WTC11 (cell line): ENCODE results near the gene ZNF41. TPM values are rescaled to one million over a fixed set of nuclear protein-coding genes. Genes with fewer than 3 reads are reported as not detected.

ENCODE experiments used
- ATAC-seq: fragments of 200-7000 bp; cut with Tn5 transposase; 2 replicates; pipeline ENCODE4 v1.10.0; 2021; ENCODE audit warnings: mild to moderate bottlenecking, moderate library complexity
- CTCF ChIA-PET: fragments of 300-600 bp; sonication (Branson Sonifier 250); formaldehyde crosslinking; loops from one replicate; lab custom pipeline; 2021; ENCODE audit warnings: antibody characterized with exemption; lab: Charles Lee
- POLR2A ChIA-PET: fragments of 350-600 bp; sonication (Branson Sonifier 250); formaldehyde crosslinking; loops from one replicate; lab custom pipeline; 2021; ENCODE audit warnings: antibody characterized with exemption; lab: Charles Lee
- DNase-seq: peaks from one replicate; pipeline ENCODE4 v3.0.0; 2021; ENCODE audit warnings: low spot score
- H3K27ac Mint-ChIP-seq: 2 replicates; pipeline ENCODE4 v1.8.0; 2021; ENCODE audit warnings: mixed read lengths
- H3K27me3 Mint-ChIP-seq: 2 replicates; pipeline ENCODE4 v1.8.0; 2021; ENCODE audit warnings: low read depth, mild to moderate bottlenecking, moderate library complexity, mixed read lengths
- H3K36me3 Mint-ChIP-seq: 2 replicates; pipeline ENCODE4 v1.8.0; 2021; ENCODE audit warnings: mixed read lengths
- H3K4me1 Mint-ChIP-seq: 2 replicates; pipeline ENCODE4 v1.8.0; 2022; ENCODE audit warnings: mixed read lengths
- H3K4me3 Mint-ChIP-seq: 2 replicates; pipeline ENCODE4 v1.8.0; 2021; ENCODE audit warnings: mild to moderate bottlenecking, moderate library complexity, mixed read lengths
- H3K9me3 Mint-ChIP-seq: 2 replicates; pipeline ENCODE4 v1.8.0; 2021; ENCODE audit warnings: mixed read lengths
- ATF6 ChIP-seq: sonication (generic); formaldehyde crosslinking; IDR thresholded peaks from 2 replicates; pipeline ENCODE4 v1.8.1; 2023; ENCODE audit warnings: mild to moderate bottlenecking, missing genetic modification reagents
- E2F5 ChIP-seq: sonication (generic); formaldehyde crosslinking; IDR thresholded peaks from 2 replicates; pipeline ENCODE4 v1.8.1; 2022; ENCODE audit warnings: mild to moderate bottlenecking, moderate library complexity, missing genetic modification reagents
- FOXP1 ChIP-seq: sonication (generic); formaldehyde crosslinking; IDR thresholded peaks from 2 replicates; pipeline ENCODE4 v1.8.0; 2022; ENCODE audit warnings: missing genetic modification reagents, mild to moderate bottlenecking, moderate library complexity, borderline replicate concordance
- FOXP4 ChIP-seq: sonication (generic); formaldehyde crosslinking; IDR thresholded peaks from 2 replicates; pipeline ENCODE4 v1.8.0; 2022; ENCODE audit warnings: mild to moderate bottlenecking, missing genetic modification reagents
- MYBL2 ChIP-seq: sonication (generic); formaldehyde crosslinking; IDR thresholded peaks from 2 replicates; pipeline ENCODE4 v1.8.1; 2023; ENCODE audit warnings: mild to moderate bottlenecking, moderate library complexity, missing genetic modification reagents
- PRDM15 ChIP-seq: sonication (generic); formaldehyde crosslinking; IDR thresholded peaks from 2 replicates; pipeline ENCODE4 v1.8.0; 2022; ENCODE audit warnings: missing genetic modification reagents
- SMAD3 ChIP-seq: sonication (generic); formaldehyde crosslinking; IDR thresholded peaks from 2 replicates; pipeline ENCODE4 v1.8.0; 2022; ENCODE audit warnings: missing genetic modification reagents, mild to moderate bottlenecking, borderline replicate concordance
- SOX15 ChIP-seq: fragments of 250-450 bp; sonication (Bioruptor Pico); IDR thresholded peaks from 2 replicates; pipeline ENCODE4 v1.9.0; 2021; ENCODE audit warnings: mild to moderate bottlenecking
- TCF7 ChIP-seq: sonication (generic); formaldehyde crosslinking; IDR thresholded peaks from 2 replicates; pipeline ENCODE4 v1.8.0; 2022; ENCODE audit warnings: mild to moderate bottlenecking, low read depth, missing genetic modification reagents, moderate library complexity
- total RNA-seq: library from RNA; stranded (reverse); gene quantifications from 3 replicates; pipeline ENCODE4 v1.2.3, GENCODE V29; 2021
- TF ChIP-seq, protein P1 (sequence below): sonication (generic); formaldehyde crosslinking; IDR thresholded peaks from 2 replicates; pipeline ENCODE4 v1.8.0; 2023; ENCODE audit warnings: missing genetic modification reagents
- TF ChIP-seq, protein P2 (sequence below): sonication (generic); formaldehyde crosslinking; IDR thresholded peaks from 2 replicates; pipeline ENCODE4 v1.8.1; 2023; ENCODE audit warnings: mild to moderate bottlenecking, missing genetic modification reagents
- TF ChIP-seq, protein P3 (sequence below): fragments of 250-450 bp; sonication (Bioruptor Pico); IDR thresholded peaks from 2 replicates; pipeline ENCODE4 v1.9.0; 2021; ENCODE audit warnings: mild to moderate bottlenecking, borderline replicate concordance
- TF ChIP-seq, protein P4 (sequence below): sonication (generic); formaldehyde crosslinking; IDR thresholded peaks from 2 replicates; pipeline ENCODE4 v1.8.1; 2023; ENCODE audit warnings: mild to moderate bottlenecking, moderate library complexity, missing genetic modification reagents

Gene ZNF41
- total RNA-seq, 1 experiment from 2014 or later: 4.9 TPM

DNA sequence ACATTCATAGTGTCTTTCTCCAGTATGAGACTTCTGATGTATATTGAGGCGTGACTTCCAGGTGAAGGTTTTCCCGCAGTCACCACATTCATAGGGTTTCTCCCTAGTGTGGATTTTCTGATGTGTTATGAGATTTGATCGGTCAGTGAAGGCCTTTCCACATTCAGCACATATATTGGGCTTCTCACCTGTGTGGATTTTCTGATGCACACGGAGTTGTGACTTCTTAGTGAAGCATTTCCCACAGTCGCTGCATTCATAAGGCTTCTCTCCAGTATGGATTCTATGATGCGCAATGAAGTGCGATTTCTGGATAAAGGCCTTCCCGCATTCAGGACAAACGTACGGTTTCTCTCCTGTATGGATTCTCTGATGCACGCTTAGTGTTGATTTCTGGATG is 35.4 kb downstream of the ZNF41 start:
- H3K27ac Mint-ChIP-seq: no peak overlapping the region
- peaks cover 58% of the 10 kb centered on the region for H3K36me3 Mint-ChIP-seq
- H3K9me3 Mint-ChIP-seq: peaks cover 33% of the 10 kb centered on the region
- no peak for TF ChIP-seq SMAD3 (CRISPR knock-in tag)
- TF ChIP-seq, protein P1, sequence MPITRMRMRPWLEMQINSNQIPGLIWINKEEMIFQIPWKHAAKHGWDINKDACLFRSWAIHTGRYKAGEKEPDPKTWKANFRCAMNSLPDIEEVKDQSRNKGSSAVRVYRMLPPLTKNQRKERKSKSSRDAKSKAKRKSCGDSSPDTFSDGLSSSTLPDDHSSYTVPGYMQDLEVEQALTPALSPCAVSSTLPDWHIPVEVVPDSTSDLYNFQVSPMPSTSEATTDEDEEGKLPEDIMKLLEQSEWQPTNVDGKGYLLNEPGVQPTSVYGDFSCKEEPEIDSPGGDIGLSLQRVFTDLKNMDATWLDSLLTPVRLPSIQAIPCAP: no peak
- no peak for TF ChIP-seq FOXP4 (CRISPR knock-in tag)
- TF ChIP-seq FOXP1 (CRISPR knock-in tag): no peak
- TF ChIP-seq SOX15 (CRISPR knock-in tag): no peak
- no peak for TF ChIP-seq TCF7
- TF ChIP-seq, protein P2, sequence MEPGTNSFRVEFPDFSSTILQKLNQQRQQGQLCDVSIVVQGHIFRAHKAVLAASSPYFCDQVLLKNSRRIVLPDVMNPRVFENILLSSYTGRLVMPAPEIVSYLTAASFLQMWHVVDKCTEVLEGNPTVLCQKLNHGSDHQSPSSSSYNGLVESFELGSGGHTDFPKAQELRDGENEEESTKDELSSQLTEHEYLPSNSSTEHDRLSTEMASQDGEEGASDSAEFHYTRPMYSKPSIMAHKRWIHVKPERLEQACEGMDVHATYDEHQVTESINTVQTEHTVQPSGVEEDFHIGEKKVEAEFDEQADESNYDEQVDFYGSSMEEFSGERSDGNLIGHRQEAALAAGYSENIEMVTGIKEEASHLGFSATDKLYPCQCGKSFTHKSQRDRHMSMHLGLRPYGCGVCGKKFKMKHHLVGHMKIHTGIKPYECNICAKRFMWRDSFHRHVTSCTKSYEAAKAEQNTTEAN (CRISPR knock-in tag): no peak
- TF ChIP-seq, protein P3, sequence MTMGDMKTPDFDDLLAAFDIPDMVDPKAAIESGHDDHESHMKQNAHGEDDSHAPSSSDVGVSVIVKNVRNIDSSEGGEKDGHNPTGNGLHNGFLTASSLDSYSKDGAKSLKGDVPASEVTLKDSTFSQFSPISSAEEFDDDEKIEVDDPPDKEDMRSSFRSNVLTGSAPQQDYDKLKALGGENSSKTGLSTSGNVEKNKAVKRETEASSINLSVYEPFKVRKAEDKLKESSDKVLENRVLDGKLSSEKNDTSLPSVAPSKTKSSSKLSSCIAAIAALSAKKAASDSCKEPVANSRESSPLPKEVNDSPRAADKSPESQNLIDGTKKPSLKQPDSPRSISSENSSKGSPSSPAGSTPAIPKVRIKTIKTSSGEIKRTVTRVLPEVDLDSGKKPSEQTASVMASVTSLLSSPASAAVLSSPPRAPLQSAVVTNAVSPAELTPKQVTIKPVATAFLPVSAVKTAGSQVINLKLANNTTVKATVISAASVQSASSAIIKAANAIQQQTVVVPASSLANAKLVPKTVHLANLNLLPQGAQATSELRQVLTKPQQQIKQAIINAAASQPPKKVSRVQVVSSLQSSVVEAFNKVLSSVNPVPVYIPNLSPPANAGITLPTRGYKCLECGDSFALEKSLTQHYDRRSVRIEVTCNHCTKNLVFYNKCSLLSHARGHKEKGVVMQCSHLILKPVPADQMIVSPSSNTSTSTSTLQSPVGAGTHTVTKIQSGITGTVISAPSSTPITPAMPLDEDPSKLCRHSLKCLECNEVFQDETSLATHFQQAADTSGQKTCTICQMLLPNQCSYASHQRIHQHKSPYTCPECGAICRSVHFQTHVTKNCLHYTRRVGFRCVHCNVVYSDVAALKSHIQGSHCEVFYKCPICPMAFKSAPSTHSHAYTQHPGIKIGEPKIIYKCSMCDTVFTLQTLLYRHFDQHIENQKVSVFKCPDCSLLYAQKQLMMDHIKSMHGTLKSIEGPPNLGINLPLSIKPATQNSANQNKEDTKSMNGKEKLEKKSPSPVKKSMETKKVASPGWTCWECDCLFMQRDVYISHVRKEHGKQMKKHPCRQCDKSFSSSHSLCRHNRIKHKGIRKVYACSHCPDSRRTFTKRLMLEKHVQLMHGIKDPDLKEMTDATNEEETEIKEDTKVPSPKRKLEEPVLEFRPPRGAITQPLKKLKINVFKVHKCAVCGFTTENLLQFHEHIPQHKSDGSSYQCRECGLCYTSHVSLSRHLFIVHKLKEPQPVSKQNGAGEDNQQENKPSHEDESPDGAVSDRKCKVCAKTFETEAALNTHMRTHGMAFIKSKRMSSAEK: no peak
- no peak for TF ChIP-seq MYBL2 (CRISPR knock-in tag)
- no peak for TF ChIP-seq E2F5 (CRISPR knock-in tag)
- TF ChIP-seq, all 79 proteins: peak for 0
- H3K4me1 Mint-ChIP-seq: no peaks in the 10 kb centered on the region
- no peaks in the 10 kb centered on the region for H3K27me3 Mint-ChIP-seq
- H3K4me3 Mint-ChIP-seq: no peak overlapping the region
- ChIA-PET POLR2A (no interaction called here), CTCF (no interaction called here)
- ATAC-seq (no peak), DNase-seq (no peak)

GRCh38 chrX:47446971-47447370 is 36.1 kb downstream of the ZNF41 start:
- ATAC-seq: no peak
- Mint-ChIP-seq H3K27ac (no peak overlapping the region), H3K4me3 (no peak overlapping the region), H3K27me3 (no peaks in the 10 kb centered on the region), H3K9me3 (peaks cover 33% of the 10 kb centered on the region), H3K36me3 (peaks cover 57% of the 10 kb centered on the region), H3K4me1 (no peaks in the 10 kb centered on the region)
- no peak for DNase-seq
- TF ChIP-seq ATF6 (CRISPR knock-in tag) (no peak), TCF7 (no peak), PRDM15 (CRISPR knock-in tag) (no peak)
- TF ChIP-seq, protein P4, sequence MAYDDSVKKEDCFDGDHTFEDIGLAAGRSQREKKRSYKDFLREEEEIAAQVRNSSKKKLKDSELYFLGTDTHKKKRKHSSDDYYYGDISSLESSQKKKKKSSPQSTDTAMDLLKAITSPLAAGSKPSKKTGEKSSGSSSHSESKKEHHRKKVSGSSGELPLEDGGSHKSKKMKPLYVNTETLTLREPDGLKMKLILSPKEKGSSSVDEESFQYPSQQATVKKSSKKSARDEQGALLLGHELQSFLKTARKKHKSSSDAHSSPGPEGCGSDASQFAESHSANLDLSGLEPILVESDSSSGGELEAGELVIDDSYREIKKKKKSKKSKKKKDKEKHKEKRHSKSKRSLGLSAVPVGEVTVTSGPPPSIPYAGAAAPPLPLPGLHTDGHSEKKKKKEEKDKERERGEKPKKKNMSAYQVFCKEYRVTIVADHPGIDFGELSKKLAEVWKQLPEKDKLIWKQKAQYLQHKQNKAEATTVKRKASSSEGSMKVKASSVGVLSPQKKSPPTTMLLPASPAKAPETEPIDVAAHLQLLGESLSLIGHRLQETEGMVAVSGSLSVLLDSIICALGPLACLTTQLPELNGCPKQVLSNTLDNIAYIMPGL (CRISPR knock-in tag): no peak
- ChIA-PET POLR2A (no interaction called here), CTCF (no interaction called here)
